ENCODE data around the gene SLC15A2.
"Not testable (repeated sequence)": the region's sequence is repeated elsewhere in the genome, so short reads cannot be mapped to it uniquely, and the experiment has no call there.

SLC15A2 gene

DNA sequence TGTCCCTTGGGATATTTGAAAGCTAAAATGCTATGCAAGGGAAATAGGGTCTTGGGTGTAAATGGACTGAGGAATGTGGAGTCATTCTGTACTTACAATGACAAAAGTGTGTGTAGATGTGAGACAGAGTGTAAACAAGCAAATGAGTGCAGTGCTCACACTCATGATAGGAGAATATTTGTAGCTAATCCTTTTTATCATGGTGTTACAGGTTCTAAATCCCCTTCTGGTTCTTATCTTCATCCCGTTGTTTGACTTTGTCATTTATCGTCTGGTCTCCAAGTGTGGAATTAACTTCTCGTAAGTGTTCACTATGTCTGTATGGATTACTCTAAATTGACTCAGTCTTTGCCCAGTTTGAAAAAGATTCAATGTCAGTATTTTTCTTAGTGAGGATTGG, 30.5 kb downstream of the SLC15A2 start:
- no peak for DNase-seq

DNA sequence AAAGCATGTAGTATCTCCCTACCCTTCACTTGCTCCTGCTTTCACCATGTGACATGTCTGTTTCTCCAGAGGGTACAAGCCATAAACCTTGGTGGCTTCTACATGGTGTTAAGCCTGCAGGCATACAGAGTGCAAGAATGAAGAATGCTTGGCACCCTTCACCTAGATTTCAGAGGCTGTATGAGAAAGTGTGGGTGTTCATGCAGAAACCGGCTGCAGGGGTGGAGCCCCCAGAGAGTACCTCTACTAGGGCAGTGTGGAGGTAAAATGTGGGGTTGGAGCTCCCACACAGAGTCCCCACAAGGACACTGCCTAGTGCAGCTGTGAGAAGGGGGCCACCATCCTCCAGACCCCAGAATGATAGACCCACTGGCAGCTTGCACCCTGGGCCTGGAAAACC, 32.2 kb downstream of the SLC15A2 start:
- DNase-seq = no peak

DNA sequence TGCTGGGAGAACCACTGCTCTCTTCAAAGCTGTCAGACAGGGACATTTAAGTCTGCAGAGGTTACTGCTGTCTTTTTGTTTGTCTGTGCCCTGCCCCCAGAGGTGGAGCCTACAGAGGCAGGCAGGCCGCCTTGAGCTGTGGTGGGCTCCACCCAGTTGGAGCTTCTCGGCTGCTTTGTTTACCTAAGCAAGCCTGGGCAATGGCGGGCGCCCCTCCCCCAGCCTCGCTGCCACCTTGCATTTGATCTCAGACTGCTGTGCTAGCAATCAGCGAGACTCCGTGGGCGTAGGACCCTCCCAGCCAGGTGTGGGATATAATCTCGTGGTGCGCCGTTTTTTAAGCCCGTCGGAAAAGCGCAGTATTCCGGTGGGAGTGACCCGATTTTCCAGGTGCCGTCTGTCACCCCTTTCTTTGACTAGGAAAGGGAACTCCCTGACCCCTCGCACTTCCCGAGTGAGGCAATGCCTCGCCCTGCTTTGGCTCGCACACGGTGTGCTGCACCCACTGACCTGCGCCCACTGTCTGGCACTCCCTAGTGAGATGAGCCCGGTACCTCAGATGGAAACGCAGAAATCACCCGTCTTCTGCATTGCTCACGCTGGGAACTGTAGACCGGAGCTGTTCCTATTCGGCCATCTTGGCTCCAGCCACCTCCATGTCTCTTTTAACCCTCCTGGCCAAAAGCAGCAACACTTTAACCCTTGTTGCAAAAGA, 44.1 kb downstream of the SLC15A2 start:
- DNase-seq = not testable (repeated sequence)

DNA sequence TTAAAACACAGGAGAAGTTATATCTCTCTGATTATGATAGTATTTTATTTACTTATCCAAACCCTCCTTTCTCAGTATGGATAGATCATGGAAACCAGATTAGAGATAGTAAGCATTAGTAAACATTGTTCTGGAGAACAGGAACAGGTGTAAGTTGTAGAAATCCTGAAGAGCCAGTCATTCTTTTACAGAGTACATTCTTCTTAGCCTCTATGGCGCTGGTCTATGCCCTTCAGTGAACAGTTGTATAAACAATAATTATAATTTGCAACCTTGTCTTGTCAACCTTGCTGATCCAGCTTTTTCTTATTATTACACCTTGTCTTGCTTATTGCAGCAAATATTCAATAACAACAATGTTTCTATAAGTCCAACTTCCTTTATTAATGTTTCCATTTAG, 47.4 kb downstream of the SLC15A2 start:
- DNase-seq = no peak

DNA sequence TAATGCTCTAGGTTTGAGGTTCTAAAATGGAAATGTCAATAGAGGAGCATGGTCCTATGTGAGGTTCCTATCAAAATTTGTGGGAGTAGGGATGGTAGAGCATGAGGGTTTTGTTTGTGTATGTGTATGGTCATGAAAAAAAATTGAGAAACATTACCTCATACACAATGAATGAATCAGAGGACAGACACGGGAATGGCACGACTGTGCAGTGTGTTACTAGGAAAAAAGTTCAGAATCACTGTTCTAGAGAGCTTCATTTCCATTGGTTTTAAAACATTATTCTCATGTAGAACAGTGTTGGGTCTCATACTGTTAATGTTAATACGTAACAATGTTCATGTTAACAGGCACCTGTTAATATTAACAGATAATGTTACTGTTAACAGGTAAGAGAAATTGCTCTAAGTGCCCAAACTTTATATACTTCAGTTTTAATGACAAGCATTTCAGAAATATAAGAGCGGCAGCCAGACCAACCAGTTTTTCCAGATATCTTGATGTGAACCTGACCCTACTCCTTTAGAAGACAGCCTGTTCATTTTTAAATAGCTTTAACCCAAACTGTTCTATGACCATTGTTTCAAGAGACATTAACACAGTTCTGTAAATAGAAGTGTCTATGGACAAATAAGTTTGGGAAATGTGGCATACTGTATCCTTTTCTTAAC, 48.0 kb downstream of the SLC15A2 start:
- no peak for DNase-seq

DNA sequence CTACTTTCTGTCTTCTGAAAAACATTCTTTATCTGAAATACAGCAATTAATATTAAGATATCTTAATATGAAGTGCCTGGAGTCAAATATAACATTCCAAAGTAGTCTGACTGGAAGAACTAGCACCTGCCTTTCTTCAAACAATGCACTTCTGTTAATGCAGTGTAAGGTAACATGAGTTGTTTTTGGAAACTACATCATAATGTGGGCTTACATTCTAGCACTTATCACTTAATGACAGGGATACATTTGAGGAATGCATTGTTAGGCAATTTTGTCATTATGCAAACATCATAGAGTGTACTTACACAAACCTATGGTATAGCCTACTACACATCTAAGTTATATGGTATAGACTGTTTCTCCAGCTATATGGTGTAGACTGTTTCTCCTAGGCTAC, 49.2 kb downstream of the SLC15A2 start:
- DNase-seq = no peak

DNA sequence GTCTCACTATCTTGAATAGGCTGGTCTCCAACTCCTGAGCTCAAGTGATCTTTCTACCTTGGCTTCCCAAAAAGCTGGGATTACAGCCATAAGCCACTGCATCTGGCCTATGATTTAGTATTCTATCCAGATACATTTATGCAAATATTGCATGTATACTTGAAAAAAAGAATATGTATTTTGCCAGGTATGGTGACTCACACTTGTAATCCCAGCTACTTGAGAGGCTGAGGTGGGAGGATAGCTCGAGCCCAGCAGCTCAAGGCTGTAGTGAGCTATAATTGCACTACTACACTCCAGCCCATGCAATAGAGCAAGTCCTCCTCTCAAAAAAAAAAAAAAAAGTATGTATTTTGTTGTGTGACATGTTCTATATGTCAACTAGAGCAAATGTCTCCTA, 54.4 kb downstream of the SLC15A2 start:
- no peak for DNase-seq

DNA sequence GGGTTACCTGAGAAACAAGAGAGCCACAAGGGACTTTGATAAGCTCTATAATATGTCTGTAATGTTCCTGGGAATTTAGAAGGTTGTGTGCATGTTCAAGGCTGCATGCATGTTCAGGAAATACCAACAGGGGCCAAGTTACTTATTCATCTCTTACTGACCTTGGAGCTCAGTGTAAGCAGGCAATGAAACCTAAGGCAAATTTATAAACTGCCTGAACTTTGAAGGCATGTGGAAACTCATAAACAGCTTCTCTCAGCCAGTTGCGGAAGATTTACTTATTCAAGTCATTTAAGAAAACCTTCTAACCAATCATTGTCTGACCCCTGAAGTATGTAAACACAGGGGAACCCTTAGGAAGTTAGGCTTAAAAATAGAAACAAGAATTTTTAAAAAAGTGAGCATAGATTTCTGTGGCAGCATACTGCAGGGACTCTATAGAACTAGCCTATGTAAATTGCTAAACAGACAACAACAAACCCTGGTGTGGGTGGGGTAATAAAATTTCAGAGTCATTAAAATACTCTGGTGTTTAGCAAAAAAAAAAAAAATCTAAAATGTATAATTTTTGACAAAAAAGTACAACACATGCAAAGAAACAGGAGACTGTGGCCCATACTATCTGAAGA, 57.2 kb downstream of the SLC15A2 start:
- no peak for DNase-seq

DNA sequence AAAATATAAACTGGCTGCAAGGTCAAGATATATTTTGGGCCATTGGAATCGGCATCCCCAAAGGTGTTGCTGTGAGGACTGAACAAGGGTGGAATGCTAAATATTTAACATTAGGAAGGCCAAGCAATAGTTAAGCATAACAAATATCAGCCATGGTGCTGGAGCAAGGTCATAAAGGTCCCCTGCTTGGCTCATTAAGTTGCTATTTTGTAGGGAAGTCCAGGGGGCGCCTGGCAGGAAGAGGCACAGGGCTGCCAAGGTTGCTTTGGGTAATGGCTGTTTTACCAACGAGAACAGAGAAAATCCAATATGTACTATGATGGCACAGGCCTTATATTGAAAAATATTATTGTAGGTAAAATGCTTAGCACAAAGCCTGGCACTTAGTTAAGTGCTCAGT, 62.2 kb downstream of the SLC15A2 start:
- no peak for DNase-seq

DNA sequence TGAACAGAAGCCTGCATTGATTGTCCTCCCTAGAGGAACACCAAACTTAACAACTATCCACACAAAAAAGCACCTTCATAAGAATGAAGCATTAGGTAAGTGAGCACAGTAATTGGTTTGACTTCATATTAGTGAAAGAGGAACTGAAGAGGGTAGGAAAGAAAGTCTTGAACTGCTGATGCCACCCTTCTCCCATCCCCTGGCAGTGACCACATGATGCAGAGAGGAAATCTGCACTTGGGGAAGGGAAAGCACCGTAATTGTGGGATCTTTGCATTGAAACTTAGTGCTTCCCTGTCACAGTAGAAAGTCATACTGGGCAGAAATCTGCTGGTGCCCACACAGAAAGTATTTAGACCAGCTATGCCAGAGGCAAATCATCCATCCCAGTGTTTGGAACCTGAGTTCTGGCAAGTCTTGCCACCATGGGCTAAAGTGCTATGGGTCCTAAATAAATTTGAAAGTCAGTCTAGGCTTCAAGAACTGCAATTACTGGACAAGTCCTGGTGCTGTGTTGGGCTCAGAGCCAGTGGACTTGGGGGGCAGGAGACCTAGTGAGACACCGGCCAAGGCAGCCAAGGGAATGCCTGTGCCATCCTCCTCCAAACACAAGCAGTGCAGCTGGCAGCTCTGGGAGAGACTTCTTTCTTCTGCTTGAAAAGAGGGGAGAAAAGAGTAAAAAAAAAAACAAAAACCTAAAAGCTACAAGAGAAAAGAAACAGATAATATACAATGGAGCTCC, 63.6 kb downstream of the SLC15A2 start:
- no peak for DNase-seq

DNA sequence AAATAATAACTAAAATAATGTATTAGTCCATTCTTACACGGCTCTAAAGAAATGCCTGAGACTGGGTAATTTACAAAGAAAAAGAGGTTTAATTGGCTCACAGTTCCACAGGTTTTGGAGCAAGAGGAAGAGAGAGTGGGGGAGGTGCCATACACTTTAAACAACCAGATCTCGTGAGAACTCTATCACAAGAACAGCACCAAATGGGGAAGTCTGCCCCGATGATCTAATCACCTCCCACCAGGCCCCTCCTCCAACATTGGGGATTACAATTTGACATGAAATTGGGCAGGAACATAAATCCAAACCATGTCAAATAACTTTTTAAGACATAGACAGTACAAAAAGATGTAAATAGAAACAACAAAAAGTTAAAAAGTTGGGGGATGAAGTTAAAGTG, 64.6 kb downstream of the SLC15A2 start:
- no peak for DNase-seq

DNA sequence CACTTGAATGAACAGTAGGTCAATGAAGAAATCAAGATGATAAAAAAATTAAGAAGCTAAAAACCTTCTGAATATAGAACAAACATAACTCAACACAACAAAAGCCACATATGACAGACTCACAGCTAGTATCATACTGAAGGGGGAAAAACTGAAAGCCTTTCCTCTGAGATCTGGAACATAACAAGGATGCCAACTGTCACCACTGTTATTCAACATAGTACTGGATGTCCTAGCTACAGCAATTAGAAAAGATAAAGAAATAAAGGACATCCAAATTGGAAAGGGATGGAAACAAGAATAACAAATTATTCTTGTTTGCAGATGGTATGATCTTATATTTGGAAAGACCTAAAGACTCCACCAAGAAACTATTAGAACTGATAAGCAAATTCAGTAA, 67.1 kb downstream of the SLC15A2 start:
- no peak for DNase-seq

DNA sequence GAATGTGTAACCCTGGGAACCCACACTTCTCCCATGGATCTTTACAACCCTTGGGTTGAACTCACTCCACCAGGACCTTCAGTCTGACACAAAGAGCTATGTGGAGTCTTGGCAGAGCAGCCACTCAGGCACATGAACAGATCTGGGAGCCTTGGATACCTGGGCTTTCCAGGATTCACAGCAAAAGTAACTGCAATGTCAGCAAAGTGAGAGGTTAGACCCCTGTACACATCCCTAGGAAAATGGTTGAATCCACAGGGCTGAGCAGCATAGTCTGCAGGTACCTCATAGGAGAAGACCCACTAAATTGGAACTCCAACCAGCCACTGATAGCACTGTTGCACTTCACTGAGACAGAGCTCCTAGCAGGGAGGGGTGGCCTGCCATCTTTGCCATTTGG, 68.2 kb downstream of the SLC15A2 start:
- no peak for DNase-seq

DNA sequence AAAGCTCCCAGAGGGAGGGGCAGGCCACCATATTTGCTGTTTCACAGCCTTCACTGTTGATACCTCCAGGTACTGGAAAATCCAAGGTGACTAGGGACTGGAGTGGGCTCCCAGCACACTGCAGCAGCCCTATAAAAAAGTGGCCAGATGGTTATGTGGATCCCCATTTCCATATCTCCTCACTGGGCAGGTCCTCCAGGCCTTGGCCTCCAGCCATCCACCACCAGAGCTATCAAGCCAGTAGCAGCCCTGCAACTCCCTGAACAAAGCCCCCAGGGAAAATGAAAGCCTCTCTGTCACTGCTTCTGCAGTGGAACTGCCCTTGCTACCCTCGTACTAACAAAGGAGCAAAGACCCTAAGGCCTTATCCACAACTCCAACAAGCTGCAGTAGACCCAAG, 69.4 kb downstream of the SLC15A2 start:
- no peak for DNase-seq

DNA sequence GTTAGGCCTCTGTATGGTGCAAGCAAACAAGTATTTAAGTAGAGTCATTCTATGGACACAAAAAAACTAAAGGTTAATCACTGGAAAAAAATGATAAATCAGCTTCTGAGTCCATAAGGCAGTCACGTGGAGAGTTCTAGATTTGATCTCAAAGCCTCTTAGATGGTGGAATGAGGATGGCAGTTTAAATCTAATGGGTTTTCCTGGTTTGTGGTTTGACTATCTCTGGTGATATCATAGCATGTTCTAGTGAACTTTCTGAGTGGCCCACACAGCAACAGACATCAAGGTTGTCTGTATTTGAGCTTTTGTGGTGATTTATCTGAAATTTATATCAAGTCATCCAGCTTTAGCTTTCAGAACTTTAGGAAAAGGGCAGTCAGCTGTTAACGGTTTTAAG, 75.4 kb downstream of the SLC15A2 start:
- no peak for DNase-seq

DNA sequence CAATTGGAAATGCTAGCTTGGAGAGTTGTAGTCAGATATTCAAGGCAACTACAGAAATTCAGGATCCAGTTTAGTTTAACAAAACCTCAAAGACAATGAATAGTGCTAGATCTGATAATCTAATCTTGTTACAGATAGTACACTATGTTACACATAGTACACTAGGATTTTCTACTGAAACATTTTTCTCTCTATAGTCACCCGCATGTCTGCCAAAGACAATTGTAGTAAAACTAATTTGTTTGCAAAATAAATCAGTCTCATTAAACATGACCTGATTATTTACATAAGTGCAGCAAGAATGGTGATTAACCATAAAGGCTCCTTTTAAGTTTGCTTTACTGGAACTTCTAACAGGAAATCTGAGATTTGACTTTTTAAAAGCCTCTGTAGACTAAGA, 75.8 kb downstream of the SLC15A2 start:
- DNase-seq = no peak

DNA sequence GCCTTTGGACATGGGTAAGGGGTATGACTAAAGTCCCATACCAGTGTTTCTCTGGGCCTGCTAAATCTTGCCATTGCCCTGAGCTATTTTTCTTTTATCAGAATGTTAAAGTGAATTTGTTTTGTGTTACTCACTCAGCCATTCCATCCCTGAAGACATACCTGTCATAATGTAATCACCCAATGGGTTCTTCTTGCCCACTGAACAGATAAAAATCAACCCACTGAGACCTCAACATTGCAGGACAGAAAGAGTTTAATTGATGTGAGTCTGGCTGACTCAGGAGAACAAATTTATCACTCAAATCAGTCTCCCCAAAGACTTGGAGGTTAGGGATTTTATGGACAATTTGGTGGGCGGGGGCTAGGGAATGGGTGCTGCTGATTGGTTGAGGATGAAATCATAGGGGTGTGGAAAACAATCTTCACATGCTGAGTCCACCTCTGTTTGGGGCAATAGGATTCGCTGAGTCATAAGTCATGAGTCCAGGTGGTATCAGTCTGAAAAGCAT, 80.5 kb downstream of the SLC15A2 start:
- no peak for DNase-seq

DNA sequence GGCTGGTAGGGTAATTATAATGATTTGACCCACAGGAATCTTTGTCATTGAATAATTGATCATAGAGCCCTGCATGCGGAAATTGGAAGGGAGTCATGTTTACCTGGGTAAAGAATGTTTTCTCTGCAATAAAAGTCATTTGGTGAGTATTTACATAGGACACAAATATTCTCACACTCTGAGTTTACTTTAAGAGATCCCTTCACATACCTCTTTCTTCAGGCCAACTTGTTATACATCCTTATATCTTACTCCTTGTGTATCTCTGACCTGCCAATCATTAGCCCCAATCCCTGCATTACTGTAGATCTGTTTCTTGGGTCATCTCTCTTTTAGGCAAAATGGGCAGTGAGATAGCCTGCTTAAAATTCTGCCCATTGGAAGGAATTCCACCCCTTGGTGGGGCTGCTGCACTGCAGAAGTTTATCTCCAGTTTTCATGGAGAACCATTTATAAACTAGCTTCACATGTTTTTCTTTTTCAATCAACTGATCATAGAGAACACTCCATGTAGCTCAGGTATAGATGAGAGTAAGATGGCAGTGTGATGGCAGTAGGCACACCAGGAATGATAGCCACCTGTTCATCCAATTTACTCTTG, 81.6 kb downstream of the SLC15A2 start:
- DNase-seq = no peak

DNA sequence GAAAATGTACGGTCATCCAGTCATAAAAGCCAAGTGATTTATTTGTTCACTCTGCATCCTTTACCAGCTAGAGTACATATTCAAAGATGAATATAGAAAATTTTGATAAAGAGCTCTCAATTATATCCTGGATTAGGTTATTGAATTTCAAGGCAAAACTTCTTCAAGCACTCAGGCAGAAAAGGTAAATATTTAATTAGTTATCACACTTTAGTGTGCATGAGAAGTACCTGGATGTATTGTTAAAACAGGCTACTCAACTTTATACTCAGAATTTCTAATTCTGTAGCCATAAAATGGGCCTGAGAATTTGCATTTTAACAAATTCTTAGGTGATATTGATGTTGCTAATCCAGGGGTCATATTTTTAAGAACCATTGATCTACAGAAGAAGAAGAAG, 82.5 kb downstream of the SLC15A2 start:
- DNase-seq = no peak

DNA sequence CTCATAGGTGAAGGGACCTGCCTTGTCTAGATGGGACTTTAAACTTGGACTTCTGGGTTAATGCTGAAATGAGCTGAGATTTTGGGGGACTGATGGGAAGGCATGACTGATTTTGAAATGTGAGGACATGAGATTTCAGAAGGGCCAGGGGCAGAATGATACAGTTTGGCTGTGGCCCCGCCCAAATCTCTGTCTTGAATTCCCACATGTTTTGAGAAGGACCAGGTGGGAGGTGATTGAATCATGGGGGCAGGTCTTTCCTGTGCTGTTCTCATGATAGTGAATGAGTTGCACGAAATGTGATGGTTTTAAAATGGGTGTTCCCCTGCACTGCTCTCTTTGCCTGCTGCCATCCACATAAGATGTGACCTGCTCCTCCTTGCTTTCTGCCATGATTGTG, 85.0 kb downstream of the SLC15A2 start:
- DNase-seq = no peak

DNA sequence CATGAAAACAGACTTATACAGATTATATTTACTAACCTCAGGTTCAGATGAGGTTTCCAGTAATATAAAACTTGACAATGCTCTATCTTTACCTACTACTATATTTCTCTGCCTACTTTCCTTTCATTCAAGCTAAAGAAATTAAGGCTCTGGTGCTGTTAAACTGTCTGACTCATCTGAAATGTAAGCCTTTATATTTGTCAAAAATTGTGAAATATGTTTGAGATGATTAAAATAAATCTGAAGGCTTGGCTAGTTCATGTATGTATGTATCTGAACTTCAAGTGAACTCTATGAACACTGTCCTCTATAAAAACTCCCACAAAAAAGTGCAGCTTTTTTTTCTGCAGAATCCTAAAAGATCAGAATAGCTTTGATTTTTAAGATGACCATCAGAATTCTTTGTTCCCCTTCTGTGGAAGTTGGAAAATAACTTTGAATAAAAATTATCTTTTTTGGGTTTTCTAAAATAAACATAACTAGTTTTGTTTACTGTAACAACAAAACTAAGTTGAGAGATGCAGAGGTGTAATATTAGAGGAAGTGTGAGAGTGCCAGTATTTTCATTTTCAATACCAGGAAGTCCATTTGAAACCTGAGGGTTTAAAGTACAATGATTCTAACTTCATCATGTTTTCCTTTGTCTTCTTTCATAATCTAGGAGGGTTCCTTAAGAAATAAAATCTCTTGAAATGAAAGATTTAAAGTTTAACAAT, 85.7 kb downstream of the SLC15A2 start:
- DNase-seq = no peak

DNA sequence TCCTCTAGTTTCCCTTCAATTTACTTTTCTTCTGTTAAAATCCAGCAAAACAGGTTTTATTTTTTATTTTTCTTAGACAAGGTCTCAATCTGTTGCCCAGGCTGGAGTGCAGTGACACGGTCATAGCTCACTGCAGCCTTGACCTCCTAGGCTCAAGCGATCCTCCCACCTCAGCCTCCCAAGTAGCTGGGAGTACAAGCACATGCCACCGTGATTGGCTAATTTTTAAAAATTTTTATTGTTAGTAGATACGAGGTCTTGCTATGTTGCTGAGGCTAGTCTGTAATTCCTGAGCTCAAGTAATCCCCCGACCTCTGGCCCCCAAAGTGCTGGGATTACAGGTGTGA, 86.2 kb downstream of the SLC15A2 start:
- DNase-seq = no peak

DNA sequence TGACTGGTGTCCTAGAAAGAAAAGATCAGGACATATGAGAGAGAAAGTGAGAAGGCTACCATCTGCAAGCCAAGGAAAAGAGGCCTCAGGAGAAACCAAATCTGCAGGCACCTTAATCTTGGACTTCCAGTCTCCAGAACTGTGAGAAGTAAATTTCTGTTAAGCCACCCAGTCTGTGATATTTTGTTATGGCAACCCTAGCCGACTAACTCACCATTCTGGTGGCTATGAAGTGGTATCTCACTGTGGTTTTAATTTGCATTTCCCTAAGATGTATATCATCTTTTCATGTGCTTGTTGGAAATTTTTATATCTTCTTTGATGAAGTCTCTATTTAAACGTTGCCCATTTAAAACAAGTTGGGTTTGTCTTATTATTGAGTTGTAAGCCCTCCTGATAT, 87.3 kb downstream of the SLC15A2 start:
- DNase-seq = no peak

Data from eye (tissue), 1 donor.